Measurements from ENCODE around the gene RYR1.

The RYR1 gene

DNA sequence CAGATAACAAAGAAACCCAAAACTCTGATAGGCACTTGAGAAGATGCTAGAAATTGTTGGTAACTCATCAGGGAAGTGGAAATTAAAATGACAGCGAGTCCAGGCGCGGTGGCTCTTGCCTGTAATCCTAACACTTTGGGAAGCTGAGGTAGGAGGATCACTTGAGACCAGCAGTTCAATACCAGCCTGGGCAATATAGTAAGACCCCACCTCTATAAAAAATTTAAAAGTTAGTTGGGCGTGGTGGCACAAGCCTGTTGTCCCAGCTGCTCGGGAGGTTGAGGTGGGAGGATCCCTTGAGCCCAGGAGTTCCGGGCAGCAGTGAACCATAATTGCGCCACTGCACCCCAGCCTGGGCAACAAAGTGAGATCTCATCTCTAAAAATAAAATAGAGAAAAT is 2.6 kb upstream of the RYR1 start:
- ATAC-seq (ENCODE audit: insufficient read depth, low read depth) (no peak), DNase-seq (no peak)
- Histone ChIP-seq H3K4me2 (ENCODE audit: insufficient read depth, low read length) (no peak overlapping the region), H3K9ac (ENCODE audit: low read depth, low read length) (no peak overlapping the region), H3K4me1 (ENCODE audit: insufficient read depth, low read length) (peaks cover 1% of the 10 kb centered on the region), H4K20me1 (ENCODE audit: insufficient read depth, low read length) (no peaks in the 10 kb centered on the region), H2AFZ (ENCODE audit: low read depth, low read length) (no peak overlapping the region), H3K9me3 (ENCODE audit: insufficient read depth, low read length, severe bottlenecking) (no peaks in the 10 kb centered on the region), H3K27me3 (ENCODE audit: insufficient read depth, low read length, poor library complexity) (no peaks in the 10 kb centered on the region), H3K79me2 (ENCODE audit: insufficient read depth, low read length) (no peaks in the 10 kb centered on the region), H3K27ac (ENCODE audit: low read length) (no peak overlapping the region), H3K36me3 (ENCODE audit: insufficient read depth, low read length) (no peaks in the 10 kb centered on the region), H3K4me3 (ENCODE audit: low read depth in 1 of 2, low read length in 2 of 2) (no peak overlapping the region)
- TF ChIP-seq EZH2 (IDR thresholded peaks at IDR 0.05; ENCODE audit: borderline replicate concordance, low read depth, low read length, severe bottlenecking), result no peak
- TF ChIP-seq, protein P1, sequence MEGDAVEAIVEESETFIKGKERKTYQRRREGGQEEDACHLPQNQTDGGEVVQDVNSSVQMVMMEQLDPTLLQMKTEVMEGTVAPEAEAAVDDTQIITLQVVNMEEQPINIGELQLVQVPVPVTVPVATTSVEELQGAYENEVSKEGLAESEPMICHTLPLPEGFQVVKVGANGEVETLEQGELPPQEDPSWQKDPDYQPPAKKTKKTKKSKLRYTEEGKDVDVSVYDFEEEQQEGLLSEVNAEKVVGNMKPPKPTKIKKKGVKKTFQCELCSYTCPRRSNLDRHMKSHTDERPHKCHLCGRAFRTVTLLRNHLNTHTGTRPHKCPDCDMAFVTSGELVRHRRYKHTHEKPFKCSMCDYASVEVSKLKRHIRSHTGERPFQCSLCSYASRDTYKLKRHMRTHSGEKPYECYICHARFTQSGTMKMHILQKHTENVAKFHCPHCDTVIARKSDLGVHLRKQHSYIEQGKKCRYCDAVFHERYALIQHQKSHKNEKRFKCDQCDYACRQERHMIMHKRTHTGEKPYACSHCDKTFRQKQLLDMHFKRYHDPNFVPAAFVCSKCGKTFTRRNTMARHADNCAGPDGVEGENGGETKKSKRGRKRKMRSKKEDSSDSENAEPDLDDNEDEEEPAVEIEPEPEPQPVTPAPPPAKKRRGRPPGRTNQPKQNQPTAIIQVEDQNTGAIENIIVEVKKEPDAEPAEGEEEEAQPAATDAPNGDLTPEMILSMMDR (IDR thresholded peaks at IDR 0.05; ENCODE audit: borderline replicate concordance, extremely low read depth, low read length, poor library complexity, severe bottlenecking), result no peak

DNA sequence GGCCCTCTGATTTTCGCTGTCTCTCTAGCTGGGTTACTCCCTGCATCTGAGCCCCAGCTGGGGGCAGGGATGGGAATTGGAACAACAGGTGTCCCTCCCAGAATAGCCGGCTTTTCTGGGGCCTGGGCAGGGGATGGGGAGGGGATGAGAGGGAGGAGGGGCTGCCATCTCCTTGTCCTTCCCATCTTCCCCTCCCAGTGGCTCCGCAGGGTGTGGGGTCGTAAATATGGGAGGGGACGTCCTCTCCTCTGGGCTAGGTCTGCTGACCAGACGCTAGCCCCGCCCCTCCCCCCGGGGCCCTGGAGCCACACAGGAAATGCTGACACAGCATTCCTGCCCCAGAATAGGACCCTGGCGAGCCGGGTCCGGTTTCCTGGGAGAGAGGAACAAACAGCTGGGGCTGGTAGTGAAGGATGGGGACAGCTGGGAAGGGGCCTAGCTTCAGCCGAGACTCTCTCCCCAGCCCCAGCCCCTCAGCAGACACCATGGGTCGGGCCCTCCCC is 1.1 kb downstream of the RYR1 start:
- Histone ChIP-seq H3K79me2 (ENCODE audit: insufficient read depth, low read length) (no peaks in the 10 kb centered on the region), H3K4me1 (ENCODE audit: insufficient read depth, low read length) (no peaks in the 10 kb centered on the region), H3K27me3 (ENCODE audit: insufficient read depth, low read length, poor library complexity) (no peaks in the 10 kb centered on the region), H3K27ac (ENCODE audit: low read length) (no peak overlapping the region), H4K20me1 (ENCODE audit: insufficient read depth, low read length) (no peaks in the 10 kb centered on the region), H3K4me3 (ENCODE audit: low read depth in 1 of 2, low read length in 2 of 2) (no peak overlapping the region), H3K9ac (ENCODE audit: low read depth, low read length) (no peak overlapping the region), H3K4me2 (ENCODE audit: insufficient read depth, low read length) (no peak overlapping the region), H3K9me3 (ENCODE audit: insufficient read depth, low read length, severe bottlenecking) (no peaks in the 10 kb centered on the region), H3K36me3 (ENCODE audit: insufficient read depth, low read length) (no peaks in the 10 kb centered on the region), H2AFZ (ENCODE audit: low read depth, low read length) (no peak overlapping the region)
- ATAC-seq (ENCODE audit: insufficient read depth, low read depth), result no peak
- TF ChIP-seq EZH2 (IDR thresholded peaks at IDR 0.05; ENCODE audit: borderline replicate concordance, low read depth, low read length, severe bottlenecking), result no peak
- TF ChIP-seq, protein P1 (IDR thresholded peaks at IDR 0.05; ENCODE audit: borderline replicate concordance, extremely low read depth, low read length, poor library complexity, severe bottlenecking), result no peak
- no peak for DNase-seq

DNA sequence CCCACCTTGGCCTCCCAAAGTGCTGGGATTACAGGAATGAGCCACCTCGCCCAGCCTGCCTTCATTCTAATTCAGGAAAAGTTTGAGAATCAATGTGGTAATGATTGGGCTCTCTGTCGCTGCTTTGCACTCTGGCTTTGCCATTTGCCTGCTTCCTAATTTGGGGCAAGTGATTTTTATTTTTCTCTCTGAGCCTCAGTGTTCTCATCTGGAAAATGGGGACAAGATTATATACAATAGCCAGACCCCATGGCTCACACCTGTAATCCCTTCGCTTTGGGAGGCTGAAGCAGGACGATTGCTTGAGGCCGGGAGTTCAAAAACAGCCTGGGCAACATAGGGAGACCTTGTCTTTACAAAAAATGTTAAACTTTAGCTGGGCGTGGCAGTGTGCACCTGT is 3.8 kb downstream of the RYR1 start:
- no peaks in the 10 kb centered on the region for H3K36me3 ChIP-seq (ENCODE audit: insufficient read depth, low read length)
- H3K9me3 ChIP-seq (ENCODE audit: insufficient read depth, low read length, severe bottlenecking), result no peaks in the 10 kb centered on the region
- no peaks in the 10 kb centered on the region for H3K79me2 ChIP-seq (ENCODE audit: insufficient read depth, low read length)
- no peak overlapping the region for H3K4me2 ChIP-seq (ENCODE audit: insufficient read depth, low read length)
- H3K27ac ChIP-seq (ENCODE audit: low read length), result no peak overlapping the region
- ATAC-seq (ENCODE audit: insufficient read depth, low read depth) (no peak), DNase-seq (no peak)
- no peak overlapping the region for H2AFZ ChIP-seq (ENCODE audit: low read depth, low read length)
- H3K4me3 ChIP-seq (ENCODE audit: low read depth in 1 of 2, low read length in 2 of 2), result no peak overlapping the region
- no peaks in the 10 kb centered on the region for H3K27me3 ChIP-seq (ENCODE audit: insufficient read depth, low read length, poor library complexity)
- no peaks in the 10 kb centered on the region for H3K4me1 ChIP-seq (ENCODE audit: insufficient read depth, low read length)
- H4K20me1 ChIP-seq (ENCODE audit: insufficient read depth, low read length), result no peaks in the 10 kb centered on the region
- TF ChIP-seq EZH2 (IDR thresholded peaks at IDR 0.05; ENCODE audit: borderline replicate concordance, low read depth, low read length, severe bottlenecking), result no peak
- TF ChIP-seq, protein P1 (IDR thresholded peaks at IDR 0.05; ENCODE audit: borderline replicate concordance, extremely low read depth, low read length, poor library complexity, severe bottlenecking), result no peak
- no peak overlapping the region for H3K9ac ChIP-seq (ENCODE audit: low read depth, low read length)

DNA sequence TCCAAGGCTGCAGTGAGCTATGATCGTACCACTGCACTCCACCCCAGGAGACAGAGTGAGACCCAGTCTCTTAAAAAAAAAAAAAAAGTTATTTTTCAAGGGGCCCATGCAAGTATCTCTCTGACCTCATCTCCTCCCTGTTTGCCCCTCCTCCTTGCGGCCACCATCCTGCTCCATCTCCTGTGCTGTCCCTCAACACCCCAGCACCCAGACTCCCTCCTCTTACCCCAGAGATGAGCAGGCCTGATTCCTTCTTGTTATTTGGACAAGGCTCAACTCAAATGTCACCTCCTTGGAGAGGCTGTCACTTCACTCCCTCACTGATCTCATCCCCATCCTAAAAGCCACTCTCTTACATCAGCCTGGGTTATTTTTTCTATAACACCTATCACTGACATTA is 4.4 kb downstream of the RYR1 start:
- Histone ChIP-seq H3K9ac (ENCODE audit: low read depth, low read length) (no peak overlapping the region), H3K4me3 (ENCODE audit: low read depth in 1 of 2, low read length in 2 of 2) (no peak overlapping the region), H3K27me3 (ENCODE audit: insufficient read depth, low read length, poor library complexity) (no peaks in the 10 kb centered on the region), H3K27ac (ENCODE audit: low read length) (no peak overlapping the region), H3K4me1 (ENCODE audit: insufficient read depth, low read length) (no peaks in the 10 kb centered on the region), H3K4me2 (ENCODE audit: insufficient read depth, low read length) (no peak overlapping the region), H3K79me2 (ENCODE audit: insufficient read depth, low read length) (no peaks in the 10 kb centered on the region), H3K36me3 (ENCODE audit: insufficient read depth, low read length) (no peaks in the 10 kb centered on the region), H3K9me3 (ENCODE audit: insufficient read depth, low read length, severe bottlenecking) (no peaks in the 10 kb centered on the region), H4K20me1 (ENCODE audit: insufficient read depth, low read length) (peaks cover 3% of the 10 kb centered on the region; the same call in 1 of the 2 replicates), H2AFZ (ENCODE audit: low read depth, low read length) (no peak overlapping the region)
- no peak for ATAC-seq (ENCODE audit: insufficient read depth, low read depth)
- no peak for TF ChIP-seq EZH2 (IDR thresholded peaks at IDR 0.05; ENCODE audit: borderline replicate concordance, low read depth, low read length, severe bottlenecking)
- TF ChIP-seq, protein P1 (IDR thresholded peaks at IDR 0.05; ENCODE audit: borderline replicate concordance, extremely low read depth, low read length, poor library complexity, severe bottlenecking), result no peak
- no peak for DNase-seq

Measured in DND-41 (cell line).